ENCODE measurements around the gene TOX3.

The TOX3 gene

DNA sequence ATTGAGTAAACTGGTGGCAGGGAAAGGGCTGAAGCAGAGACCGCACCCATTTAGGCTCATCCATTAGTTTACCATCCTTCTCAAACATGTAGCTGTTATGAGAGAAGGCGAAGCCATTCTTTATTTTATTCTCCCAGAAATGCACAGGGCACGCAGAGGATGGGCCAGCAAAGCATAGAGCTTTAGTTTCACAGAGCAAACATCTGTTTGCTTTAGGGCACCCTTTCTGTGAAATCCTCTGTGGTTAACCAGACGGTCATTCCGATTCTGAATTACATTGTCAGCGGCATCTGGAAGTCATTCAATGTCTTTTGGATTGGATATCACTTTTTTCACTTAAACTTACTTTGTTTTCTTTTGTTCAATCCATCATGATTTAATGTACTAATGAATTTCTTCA lies 96.0 kb downstream of the TOX3 start:
- TF ChIP-seq BACH2 (CRISPR knock-in tag; IDR thresholded peaks at IDR 0.05; ENCODE audit: borderline replicate concordance) = no peak
- TF ChIP-seq, protein P1, sequence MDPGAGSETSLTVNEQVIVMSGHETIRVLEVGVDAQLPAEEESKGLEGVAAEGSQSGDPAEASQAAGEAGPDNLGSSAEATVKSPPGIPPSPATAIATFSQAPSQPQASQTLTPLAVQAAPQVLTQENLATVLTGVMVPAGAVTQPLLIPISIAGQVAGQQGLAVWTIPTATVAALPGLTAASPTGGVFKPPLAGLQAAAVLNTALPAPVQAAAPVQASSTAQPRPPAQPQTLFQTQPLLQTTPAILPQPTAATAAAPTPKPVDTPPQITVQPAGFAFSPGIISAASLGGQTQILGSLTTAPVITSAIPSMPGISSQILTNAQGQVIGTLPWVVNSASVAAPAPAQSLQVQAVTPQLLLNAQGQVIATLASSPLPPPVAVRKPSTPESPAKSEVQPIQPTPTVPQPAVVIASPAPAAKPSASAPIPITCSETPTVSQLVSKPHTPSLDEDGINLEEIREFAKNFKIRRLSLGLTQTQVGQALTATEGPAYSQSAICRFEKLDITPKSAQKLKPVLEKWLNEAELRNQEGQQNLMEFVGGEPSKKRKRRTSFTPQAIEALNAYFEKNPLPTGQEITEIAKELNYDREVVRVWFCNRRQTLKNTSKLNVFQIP (CRISPR knock-in tag; IDR thresholded peaks at IDR 0.05; ENCODE audit: borderline replicate concordance, low read depth) = no peak
- TF ChIP-seq ZNF70 (CRISPR knock-in tag; IDR thresholded peaks at IDR 0.05) = no peak
- no peak for TF ChIP-seq ARNTL (CRISPR knock-in tag; IDR thresholded peaks at IDR 0.05; ENCODE audit: borderline replicate concordance, low read depth)
- TF ChIP-seq TCF4 (CRISPR knock-in tag; IDR thresholded peaks at IDR 0.05; ENCODE audit: borderline replicate concordance) = no peak
- no peak for TF ChIP-seq ZFP30 (CRISPR knock-in tag; IDR thresholded peaks at IDR 0.05)
- TF ChIP-seq ZNF565 (CRISPR knock-in tag; conservative IDR thresholded peaks at IDR 0.05; ENCODE audit: low read depth) = no peak
- TF ChIP-seq ZC3H10 (CRISPR knock-in tag; IDR thresholded peaks at IDR 0.05) = no peak
- TF ChIP-seq SNAI2 (CRISPR knock-in tag; IDR thresholded peaks at IDR 0.05) = no peak
- no peak for TF ChIP-seq RARB (CRISPR knock-in tag; IDR thresholded peaks at IDR 0.05)
- no peak for TF ChIP-seq ZNF8 (CRISPR knock-in tag; IDR thresholded peaks at IDR 0.05)
- TF ChIP-seq CSDC2 (CRISPR knock-in tag; IDR thresholded peaks at IDR 0.05) = no peak
- TF ChIP-seq, protein P2, sequence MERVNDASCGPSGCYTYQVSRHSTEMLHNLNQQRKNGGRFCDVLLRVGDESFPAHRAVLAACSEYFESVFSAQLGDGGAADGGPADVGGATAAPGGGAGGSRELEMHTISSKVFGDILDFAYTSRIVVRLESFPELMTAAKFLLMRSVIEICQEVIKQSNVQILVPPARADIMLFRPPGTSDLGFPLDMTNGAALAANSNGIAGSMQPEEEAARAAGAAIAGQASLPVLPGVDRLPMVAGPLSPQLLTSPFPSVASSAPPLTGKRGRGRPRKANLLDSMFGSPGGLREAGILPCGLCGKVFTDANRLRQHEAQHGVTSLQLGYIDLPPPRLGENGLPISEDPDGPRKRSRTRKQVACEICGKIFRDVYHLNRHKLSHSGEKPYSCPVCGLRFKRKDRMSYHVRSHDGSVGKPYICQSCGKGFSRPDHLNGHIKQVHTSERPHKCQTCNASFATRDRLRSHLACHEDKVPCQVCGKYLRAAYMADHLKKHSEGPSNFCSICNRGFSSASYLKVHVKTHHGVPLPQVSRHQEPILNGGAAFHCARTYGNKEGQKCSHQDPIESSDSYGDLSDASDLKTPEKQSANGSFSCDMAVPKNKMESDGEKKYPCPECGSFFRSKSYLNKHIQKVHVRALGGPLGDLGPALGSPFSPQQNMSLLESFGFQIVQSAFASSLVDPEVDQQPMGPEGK (CRISPR knock-in tag; IDR thresholded peaks at IDR 0.05; ENCODE audit: borderline replicate concordance) = no peak
- no peak for TF ChIP-seq ESRRG (CRISPR knock-in tag; IDR thresholded peaks at IDR 0.05)
- no peak for TF ChIP-seq OSR1 (CRISPR knock-in tag; IDR thresholded peaks at IDR 0.05)
- no peak for TF ChIP-seq GLIS3 (CRISPR knock-in tag; IDR thresholded peaks at IDR 0.05)
- TF ChIP-seq PPARA (CRISPR knock-in tag; IDR thresholded peaks at IDR 0.05; ENCODE audit: borderline replicate concordance) = no peak
- TF ChIP-seq, protein P3, sequence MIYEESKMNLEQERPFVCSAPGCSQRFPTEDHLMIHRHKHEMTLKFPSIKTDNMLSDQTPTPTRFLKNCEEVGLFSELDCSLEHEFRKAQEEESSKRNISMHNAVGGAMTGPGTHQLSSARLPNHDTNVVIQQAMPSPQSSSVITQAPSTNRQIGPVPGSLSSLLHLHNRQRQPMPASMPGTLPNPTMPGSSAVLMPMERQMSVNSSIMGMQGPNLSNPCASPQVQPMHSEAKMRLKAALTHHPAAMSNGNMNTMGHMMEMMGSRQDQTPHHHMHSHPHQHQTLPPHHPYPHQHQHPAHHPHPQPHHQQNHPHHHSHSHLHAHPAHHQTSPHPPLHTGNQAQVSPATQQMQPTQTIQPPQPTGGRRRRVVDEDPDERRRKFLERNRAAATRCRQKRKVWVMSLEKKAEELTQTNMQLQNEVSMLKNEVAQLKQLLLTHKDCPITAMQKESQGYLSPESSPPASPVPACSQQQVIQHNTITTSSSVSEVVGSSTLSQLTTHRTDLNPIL (CRISPR knock-in tag; IDR thresholded peaks at IDR 0.05; ENCODE audit: low read depth) = no peak
- no peak for ATAC-seq

DNA sequence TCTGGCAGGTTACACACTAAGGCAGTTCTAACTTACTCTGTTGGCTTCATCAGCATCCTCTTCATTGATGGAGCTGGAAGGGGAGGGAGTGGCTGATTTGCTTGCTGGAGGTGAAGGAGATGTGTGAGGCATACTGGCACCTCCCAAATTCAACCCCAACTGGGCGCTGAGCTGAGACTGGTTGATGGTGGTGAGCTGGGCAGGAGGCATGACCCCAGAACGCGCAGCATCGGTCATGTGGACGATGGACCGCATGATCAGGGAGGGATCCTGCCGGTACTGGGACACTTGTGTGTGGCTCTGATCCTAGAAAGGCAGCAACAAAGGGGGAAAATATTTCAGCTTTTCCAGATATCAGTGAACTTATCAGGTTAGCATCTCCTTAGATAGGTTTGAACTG lies 96.7 kb downstream of the TOX3 start:
- no peak for ATAC-seq
- TF ChIP-seq, protein P4, sequence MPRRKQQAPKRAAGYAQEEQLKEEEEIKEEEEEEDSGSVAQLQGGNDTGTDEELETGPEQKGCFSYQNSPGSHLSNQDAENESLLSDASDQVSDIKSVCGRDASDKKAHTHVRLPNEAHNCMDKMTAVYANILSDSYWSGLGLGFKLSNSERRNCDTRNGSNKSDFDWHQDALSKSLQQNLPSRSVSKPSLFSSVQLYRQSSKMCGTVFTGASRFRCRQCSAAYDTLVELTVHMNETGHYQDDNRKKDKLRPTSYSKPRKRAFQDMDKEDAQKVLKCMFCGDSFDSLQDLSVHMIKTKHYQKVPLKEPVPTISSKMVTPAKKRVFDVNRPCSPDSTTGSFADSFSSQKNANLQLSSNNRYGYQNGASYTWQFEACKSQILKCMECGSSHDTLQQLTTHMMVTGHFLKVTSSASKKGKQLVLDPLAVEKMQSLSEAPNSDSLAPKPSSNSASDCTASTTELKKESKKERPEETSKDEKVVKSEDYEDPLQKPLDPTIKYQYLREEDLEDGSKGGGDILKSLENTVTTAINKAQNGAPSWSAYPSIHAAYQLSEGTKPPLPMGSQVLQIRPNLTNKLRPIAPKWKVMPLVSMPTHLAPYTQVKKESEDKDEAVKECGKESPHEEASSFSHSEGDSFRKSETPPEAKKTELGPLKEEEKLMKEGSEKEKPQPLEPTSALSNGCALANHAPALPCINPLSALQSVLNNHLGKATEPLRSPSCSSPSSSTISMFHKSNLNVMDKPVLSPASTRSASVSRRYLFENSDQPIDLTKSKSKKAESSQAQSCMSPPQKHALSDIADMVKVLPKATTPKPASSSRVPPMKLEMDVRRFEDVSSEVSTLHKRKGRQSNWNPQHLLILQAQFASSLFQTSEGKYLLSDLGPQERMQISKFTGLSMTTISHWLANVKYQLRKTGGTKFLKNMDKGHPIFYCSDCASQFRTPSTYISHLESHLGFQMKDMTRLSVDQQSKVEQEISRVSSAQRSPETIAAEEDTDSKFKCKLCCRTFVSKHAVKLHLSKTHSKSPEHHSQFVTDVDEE (CRISPR knock-in tag; IDR thresholded peaks at IDR 0.05) = no peak
- TF ChIP-seq BACH2 (CRISPR knock-in tag; IDR thresholded peaks at IDR 0.05; ENCODE audit: borderline replicate concordance) (no peak), ZC3H10 (CRISPR knock-in tag; IDR thresholded peaks at IDR 0.05) (no peak), ISL1 (CRISPR knock-in tag; IDR thresholded peaks at IDR 0.05) (no peak), RARB (CRISPR knock-in tag; IDR thresholded peaks at IDR 0.05) (no peak), ZNF565 (CRISPR knock-in tag; conservative IDR thresholded peaks at IDR 0.05; ENCODE audit: low read depth) (no peak)
- TF ChIP-seq, protein P2 (CRISPR knock-in tag; IDR thresholded peaks at IDR 0.05; ENCODE audit: borderline replicate concordance) = no peak
- TF ChIP-seq, protein P1 (CRISPR knock-in tag; IDR thresholded peaks at IDR 0.05; ENCODE audit: borderline replicate concordance, low read depth) = no peak
